Body of pancreas (tissue), 4 donors: ENCODE results near the gene SH3YL1. TPM values are rescaled to one million over a fixed set of nuclear protein-coding genes. Genes with fewer than 3 reads are reported as not detected.

Experiments
- ATAC-seq: fragments of 150-250 bp; one replicate; pipeline ENCODE4 v1.9.1; 2016
- DNase-seq, 4 donors: peaks; one replicate each; pipeline ENCODE4 v3.0.0-alpha.2; 2019
- H3K27ac ChIP-seq, 4 donors: fragments of 200-600 bp; sonication (generic); 1 replicate in 3 of 4; 2 replicates in 1 of 4; pipeline versions ENCODE4 v1.5.1 to v1.6.1; 2016 to 2019; ENCODE audit warnings: mild to moderate bottlenecking in 1 of 4, mixed read lengths in 1 of 4, moderate library complexity in 1 of 4
- H3K27me3 ChIP-seq, 2 donors: fragments of 200-600 bp; sonication (generic); one replicate each; pipeline ENCODE4 v1.6.0; 2016; ENCODE audit warnings: mild to moderate bottlenecking in 1 of 2
- H3K36me3 ChIP-seq, 2 donors: fragments of 200-600 bp; sonication (generic); replicated peaks in 1 of 2; 2 replicates each; pipeline ENCODE4 v1.5.1; 2016; ENCODE audit warnings: low read depth in 2 of 2; ENCODE audit not compliant: insufficient read depth in 1 of 2
- H3K4me1 ChIP-seq: fragments of 200-600 bp; sonication (generic); one replicate; pipeline ENCODE4 v1.6.0; 2016
- H3K4me3 ChIP-seq, 2 donors: fragments of 200-600 bp; sonication (generic); 1 replicate in 1 of 2; 2 replicates in 1 of 2; pipeline ENCODE4 v1.5.1; 2016 to 2019
- H3K9me3 ChIP-seq, 3 donors: fragments of 200-600 bp; sonication (generic); 1 replicate in 2 of 3; 2 replicates in 1 of 3; pipeline ENCODE4 v1.5.1; 2016
- POLR2A ChIP-seq, 3 donors: fragments of 450-650 bp; IDR thresholded peaks; one replicate each; pipeline ENCODE4 v1.6.1; 2016; ENCODE audit warnings: antibody characterized with exemption in 3 of 3, mild to moderate bottlenecking in 2 of 3
- WGBS, 2 donors: methylation state at CpG; one replicate each; pipeline ENCODE4 v1.1.5; 2017; 5-methylcytosine and 5-hydroxymethylcytosine counted together
- intact Hi-C: fragments of 100-400 bp; cut with DNase I; formaldehyde crosslinking; loops from one replicate; pipeline ENCODE4 v1.15.1; 2023
- total RNA-seq, 2 donors: library from RNA; depleted of rRNA; stranded (reverse); fragments of >200 nt; gene quantifications; one replicate each; pipeline ENCODE4 v1.1.0, GENCODE V29; 2016
- TF ChIP-seq, protein P1 (sequence below), 7 experiments: fragments of 450-650 bp in 4 of 7; fragments of 200-600 bp in 3 of 7; sonication (generic) in 3 of 7; IDR thresholded peaks; one replicate each; pipeline ENCODE4 v1.5.1; 2016 to 2019; ENCODE audit warnings: antibody characterized with exemption in 7 of 7

The SH3YL1 gene
- total RNA-seq, 2 donors from 2014 or later = 159 to 162 TPM

DNA sequence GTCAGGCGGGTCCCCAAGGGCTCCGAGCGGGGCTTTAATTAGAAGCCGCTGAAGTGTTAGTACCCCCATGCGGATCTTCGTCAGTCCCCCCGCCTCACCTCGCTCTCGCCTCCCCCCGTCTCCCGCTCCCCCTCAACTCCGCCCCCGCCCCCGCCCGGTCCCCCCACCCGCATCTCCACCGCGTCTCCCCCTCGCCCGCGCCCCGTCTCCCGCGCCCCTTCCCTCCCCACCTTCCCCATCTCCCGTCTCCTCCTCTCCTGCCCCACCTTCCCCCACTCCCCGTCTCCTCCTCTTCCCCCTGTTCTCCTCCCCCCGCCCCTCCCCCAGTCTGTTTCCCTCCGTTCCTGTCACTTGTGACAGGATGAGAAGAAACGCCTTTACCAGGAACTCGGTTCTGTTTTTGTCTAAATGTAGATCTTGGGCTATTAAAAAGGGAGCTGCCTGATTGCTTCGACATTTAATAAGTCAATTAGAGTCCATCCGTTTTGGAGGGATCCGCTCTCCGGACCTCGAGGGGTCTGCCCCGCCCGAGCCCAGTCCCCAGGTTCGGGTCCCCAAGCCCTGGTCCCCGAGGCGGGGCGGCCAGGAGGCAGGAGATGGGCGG, 25.0 kb upstream of the SH3YL1 start:
- TF ChIP-seq, protein P1, sequence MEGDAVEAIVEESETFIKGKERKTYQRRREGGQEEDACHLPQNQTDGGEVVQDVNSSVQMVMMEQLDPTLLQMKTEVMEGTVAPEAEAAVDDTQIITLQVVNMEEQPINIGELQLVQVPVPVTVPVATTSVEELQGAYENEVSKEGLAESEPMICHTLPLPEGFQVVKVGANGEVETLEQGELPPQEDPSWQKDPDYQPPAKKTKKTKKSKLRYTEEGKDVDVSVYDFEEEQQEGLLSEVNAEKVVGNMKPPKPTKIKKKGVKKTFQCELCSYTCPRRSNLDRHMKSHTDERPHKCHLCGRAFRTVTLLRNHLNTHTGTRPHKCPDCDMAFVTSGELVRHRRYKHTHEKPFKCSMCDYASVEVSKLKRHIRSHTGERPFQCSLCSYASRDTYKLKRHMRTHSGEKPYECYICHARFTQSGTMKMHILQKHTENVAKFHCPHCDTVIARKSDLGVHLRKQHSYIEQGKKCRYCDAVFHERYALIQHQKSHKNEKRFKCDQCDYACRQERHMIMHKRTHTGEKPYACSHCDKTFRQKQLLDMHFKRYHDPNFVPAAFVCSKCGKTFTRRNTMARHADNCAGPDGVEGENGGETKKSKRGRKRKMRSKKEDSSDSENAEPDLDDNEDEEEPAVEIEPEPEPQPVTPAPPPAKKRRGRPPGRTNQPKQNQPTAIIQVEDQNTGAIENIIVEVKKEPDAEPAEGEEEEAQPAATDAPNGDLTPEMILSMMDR (IDR thresholded peaks at IDR 0.05) = no peak
- no peak for TF ChIP-seq POLR2A (IDR thresholded peaks at IDR 0.05)
- DNase-seq (peak; percentile 58 to 74 (median 66)), ATAC-seq (peak; percentile 43)
- Histone ChIP-seq H3K27ac (peak overlapping the region; percentile 72 to 92 (median 90)), H3K4me1 (peaks cover 30% of the 10 kb centered on the region), H3K27me3 (no peaks in the 10 kb centered on the region), H3K9me3 (no peaks in the 10 kb centered on the region), H3K4me3 (peak overlapping the region; percentile 33 to 46), H3K36me3 (no peaks in the 10 kb centered on the region)
- WGBS, 2 donors = 0 to 1% methylated on average over 19 to 24 of the region's 42 CpGs
- intact Hi-C loops = loop anchor here (5.0 kb wide), 1 partner anchor 117 kb away; no protein-coding TSS in a partner anchor

DNA sequence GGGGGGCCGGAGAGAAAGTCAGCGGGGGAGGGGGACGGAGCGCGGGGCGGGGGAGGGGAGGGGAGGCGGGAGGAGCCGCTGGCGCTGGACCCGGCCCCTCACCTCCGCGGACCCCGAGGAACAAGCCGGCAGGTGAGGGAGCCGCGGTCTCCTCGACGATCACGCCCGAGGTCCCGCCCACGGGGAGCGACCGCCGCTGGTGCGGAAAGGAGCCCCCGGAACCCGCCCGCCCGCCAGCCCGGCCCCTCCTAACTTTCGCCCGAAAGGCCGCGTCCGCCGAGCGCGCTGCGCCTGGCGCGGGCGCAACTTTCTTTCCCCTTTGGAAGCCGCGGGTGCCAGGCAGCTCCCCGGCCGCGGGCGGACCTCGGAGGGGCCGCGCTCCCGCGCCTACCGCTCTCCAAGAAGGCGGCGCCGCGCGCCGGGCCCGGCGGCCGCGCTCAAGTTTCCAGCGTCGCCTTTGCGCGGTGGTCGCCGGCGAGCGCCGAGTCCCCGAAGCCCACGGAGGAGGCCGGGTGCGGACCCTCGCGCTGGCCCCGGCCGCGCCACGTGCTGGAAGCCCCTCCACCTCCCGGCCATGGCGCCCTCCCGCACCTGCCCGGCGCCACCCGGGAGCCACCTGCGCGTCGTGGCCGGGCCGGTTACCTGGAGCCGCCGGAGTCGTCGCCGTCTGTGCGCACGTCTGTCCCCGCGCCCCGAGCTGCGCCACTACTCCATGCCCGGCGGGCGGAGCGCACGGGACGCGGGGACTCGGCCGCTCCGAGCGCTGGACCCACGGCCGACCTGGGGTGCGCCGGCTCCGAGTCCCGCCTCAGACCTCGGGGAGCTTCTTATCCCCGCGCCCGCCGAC, 24.3 kb upstream of the SH3YL1 start, which contains the start of gene ALKAL2:
TSS of gene ALKAL2 (minus strand) at position 181 of the 847 bp plus-strand sequence. CDS start 256 bp downstream, outside the sequence.
- H3K4me3 ChIP-seq = peak within 1 kb of the TSS; percentile 16 to 33
- peaks cover 37% of the 10 kb centered on the region for H3K4me1 ChIP-seq
- no peaks in the 10 kb centered on the region for H3K36me3 ChIP-seq
- TF ChIP-seq, protein P1 (IDR thresholded peaks at IDR 0.05) = no peak
- peak; percentile 26 to 53 (median 42) for TF ChIP-seq POLR2A (IDR thresholded peaks at IDR 0.05)
- intact Hi-C loops = loop anchor here (5.0 kb wide), 1 partner anchor 116 kb away; no protein-coding TSS in a partner anchor
- no peaks in the 10 kb centered on the region for H3K27me3 ChIP-seq
- H3K9me3 ChIP-seq = no peaks in the 10 kb centered on the region
- WGBS, 2 donors = 0 to 1% methylated on average over 6 to 111 of the region's 128 CpGs
- DNase-seq = peak in 3 of 4 donors; percentile 40 to 50 (median 44)
- peak; percentile 15 for ATAC-seq
- peak within 1 kb of the TSS; percentile 57 to 92 (median 90) for H3K27ac ChIP-seq

DNA sequence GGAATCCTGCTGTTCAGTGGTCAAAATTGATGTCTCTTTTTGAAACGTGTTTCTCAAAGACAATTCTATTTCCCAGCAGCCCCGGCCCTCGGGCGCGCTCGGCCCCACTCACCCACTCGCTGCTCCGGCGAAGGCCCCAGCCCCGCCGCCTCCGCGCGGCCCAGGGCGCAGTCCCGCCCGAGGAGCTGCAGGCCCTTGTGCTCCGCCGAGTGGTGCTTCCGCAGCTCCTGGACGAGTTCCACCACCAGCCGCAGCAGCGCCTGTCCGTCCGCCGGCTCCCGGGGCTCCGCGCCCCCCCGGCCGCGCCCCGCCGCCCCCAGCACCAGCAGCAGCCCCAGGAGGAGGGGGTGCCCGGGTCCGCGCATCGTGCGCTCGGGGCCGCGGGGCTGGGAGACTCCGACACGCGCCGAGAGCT, 23.6 kb upstream of the SH3YL1 start:
- Histone ChIP-seq H3K27ac (peak overlapping the region; percentile 57 to 92 (median 90)), H3K4me3 (peak overlapping the region; percentile 16 to 33), H3K9me3 (no peaks in the 10 kb centered on the region), H3K36me3 (no peaks in the 10 kb centered on the region), H3K4me1 (peaks cover 43% of the 10 kb centered on the region), H3K27me3 (no peaks in the 10 kb centered on the region)
- peak; percentile 14 for ATAC-seq
- TF ChIP-seq POLR2A (IDR thresholded peaks at IDR 0.05) = no peak
- TF ChIP-seq, protein P1 (IDR thresholded peaks at IDR 0.05) = no peak
- WGBS, 2 donors = 6 to 19% methylated on average over 19 to 46 of the region's 46 CpGs
- intact Hi-C loops = loop anchor here (5.0 kb wide), 1 partner anchor 115 kb away; no protein-coding TSS in a partner anchor
- peak in 2 of 4 donors; percentile 36 to 53 for DNase-seq

DNA sequence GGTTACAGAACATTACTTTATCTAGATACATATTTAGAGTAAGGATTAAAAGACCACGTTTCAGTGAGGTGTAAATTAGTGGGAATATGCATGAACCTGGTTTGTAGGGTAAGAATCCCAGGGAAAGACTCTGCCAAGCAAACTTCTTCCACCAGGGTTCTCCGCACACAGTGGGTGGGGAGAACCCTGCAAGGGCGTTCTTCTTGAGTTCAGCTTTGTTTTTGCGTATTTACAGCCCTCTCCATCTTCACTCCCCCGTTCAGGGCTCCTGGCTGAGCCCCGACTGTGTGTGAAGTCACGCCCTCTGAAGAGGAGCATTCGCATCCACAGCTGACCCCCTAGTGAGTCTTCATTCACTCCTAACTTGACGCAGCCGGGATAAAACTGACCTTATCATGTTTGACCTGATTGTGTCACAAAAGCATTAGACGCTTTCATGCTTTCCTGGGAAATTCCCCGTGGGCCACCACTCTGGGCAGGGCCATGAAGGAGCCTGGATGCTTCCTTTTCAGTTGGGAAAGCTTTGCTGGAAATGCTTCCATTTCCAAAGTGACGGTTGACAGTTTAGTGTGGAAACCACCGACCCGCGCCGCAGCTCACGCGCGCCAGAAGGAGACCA, 23.1 kb upstream of the SH3YL1 start:
- H3K27me3 ChIP-seq = no peaks in the 10 kb centered on the region
- ATAC-seq (peak; percentile 39), DNase-seq (peak; percentile 42 to 60 (median 48))
- intact Hi-C loops = loop anchor here (5.0 kb wide), 1 partner anchor 115 kb away; no protein-coding TSS in a partner anchor
- H3K4me1 ChIP-seq = peaks cover 49% of the 10 kb centered on the region
- H3K27ac ChIP-seq = peak overlapping the region; percentile 46 to 92 (median 90)
- peak overlapping the region in 1 of 2 donors; percentile 16 for H3K4me3 ChIP-seq
- H3K9me3 ChIP-seq = no peaks in the 10 kb centered on the region
- H3K36me3 ChIP-seq = peaks cover 0 to 2% of the 10 kb centered on the region in 2 donors
- WGBS, 2 donors = 33 to 39% methylated on average over 20 of the region's 20 CpGs
- TF ChIP-seq, protein P1 (IDR thresholded peaks at IDR 0.05) = no peak
- TF ChIP-seq POLR2A (IDR thresholded peaks at IDR 0.05) = peak in 2 of 3 donors; percentile 66 to 71
